ENCODE data around the gene LHFPL6. TPM values are rescaled to one million over a fixed set of nuclear protein-coding genes. Genes with fewer than 3 reads are reported as not detected.

The LHFPL6 gene
- polyA plus RNA-seq, 2 of the 4 experiments (the other 2 are of a cell fraction) = 1.7 to 5.4 TPM

- TF ChIP-seq ZSCAN20 (CRISPR knock-in tag; IDR thresholded peaks at IDR 0.05) (no peak), RNF2 (IDR thresholded peaks at IDR 0.05; ENCODE audit: borderline replicate concordance, low read depth) (no peak), RFX5 (IDR thresholded peaks at IDR 0.05) (no peak), JUN (IDR thresholded peaks at IDR 0.05) (no peak), HMGXB4 (CRISPR knock-in tag; IDR thresholded peaks at IDR 0.05; ENCODE audit: borderline replicate concordance) (no peak), BHLHE40 (IDR thresholded peaks at IDR 0.05; ENCODE audit: low read depth, low read length) (no peak), ESRRA (IDR thresholded peaks at IDR 0.05; ENCODE audit: borderline replicate concordance, low read length) (no peak), MAZ (IDR thresholded peaks at IDR 0.05; ENCODE audit: borderline replicate concordance, low read depth, low read length) (no peak), SREBF2 (IDR thresholded peaks at IDR 0.05) (no peak), GATA3 (IDR thresholded peaks at IDR 0.05; ENCODE audit: borderline replicate concordance) (no peak), TP53 (CRISPR knock-in tag; IDR thresholded peaks at IDR 0.05) (no peak)
Measured at GRCh38 chr13:39612023-39612637, 9.1 kb upstream of the LHFPL6 start (continued).

GRCh38 chr13:39607876-39608275 lies 4.9 kb upstream of the LHFPL6 start:
- POLR2A ChIA-PET = no interaction called here
- FAIRE-seq = no peak

More at GRCh38 chr13:39607876-39608275, 4.9 kb upstream of the LHFPL6 start:
- ATAC-seq = no peak
- WGBS (ENCODE audit: missing lambda C conversion rate) = 50% methylated on average over 4 of the region's 4 CpGs
- no peak overlapping the region for H3K27ac ChIP-seq
- H3K4me1 ChIP-seq = no peaks in the 10 kb centered on the region
- DNase-seq (ENCODE audit: low read depth in 1 of 2, low spot score in 1 of 2) = no peak
- TF ChIP-seq GATA3 (IDR thresholded peaks at IDR 0.05; ENCODE audit: borderline replicate concordance) = no peak
- TF ChIP-seq CBX8 (IDR thresholded peaks at IDR 0.05) = no peak
- TF ChIP-seq SMC3 (IDR thresholded peaks at IDR 0.05) = no peak
- no peak for TF ChIP-seq HOXB5 (CRISPR knock-in tag; IDR thresholded peaks at IDR 0.05)
- TF ChIP-seq CHD4 (IDR thresholded peaks at IDR 0.05; ENCODE audit: borderline replicate concordance) = no peak
- no peak for TF ChIP-seq SREBF2 (IDR thresholded peaks at IDR 0.05)
- no peak for TF ChIP-seq REST (IDR thresholded peaks at IDR 0.05)
- TF ChIP-seq HOXB13 (CRISPR knock-in tag; IDR thresholded peaks at IDR 0.05; ENCODE audit: low read depth) = no peak
- no peak for TF ChIP-seq NPAS2 (CRISPR knock-in tag; IDR thresholded peaks at IDR 0.05; ENCODE audit: borderline replicate concordance)
- no peak for TF ChIP-seq HEYL (CRISPR knock-in tag; IDR thresholded peaks at IDR 0.05)
- no peak for TF ChIP-seq RNF2 (IDR thresholded peaks at IDR 0.05; ENCODE audit: borderline replicate concordance, low read depth)
- CTCF ChIA-PET = interaction anchor here (1.2 to 6.3 kb wide), 2 partner anchors 8 to 464 kb away, joined by 6 to 47 read pairs; no protein-coding TSS in a partner anchor
- no peak overlapping the region for H3K4me3 ChIP-seq
- H3K9me3 ChIP-seq = no peaks in the 10 kb centered on the region
- H3K4me2 ChIP-seq = no peak overlapping the region
